ENCODE results near the gene NDUFS3.
"Not testable (repeated sequence)": the region's sequence is repeated elsewhere in the genome, so short reads cannot be mapped to it uniquely, and the experiment has no call there.

NDUFS3 gene

GRCh38 chr11:47578524-47579494 is at the start of gene NDUFS3, which contains the start of gene KBTBD4:
Gene NDUFS3 (plus strand): TSS chr11:47579074. CDS start chr11:47579092, 18 bp downstream.
Gene KBTBD4 (minus strand): TSS chr11:47578970. CDS start chr11:47578951, 19 bp downstream.
- peak; percentile 78 to 79 for DNase-seq (ENCODE audit: extremely low read depth in 1 of 2, low read depth in 1 of 2)

GRCh38 chr11:47529951-47530350 is 48.9 kb upstream of the NDUFS3 start:
- no peak for DNase-seq (ENCODE audit: extremely low read depth in 1 of 2, low read depth in 1 of 2)

- not testable (repeated sequence) for DNase-seq (ENCODE audit: extremely low read depth in 1 of 2, low read depth in 1 of 2)
Measured at GRCh38 chr11:47530721-47531120, 48.2 kb upstream of the NDUFS3 start.

- DNase-seq (ENCODE audit: extremely low read depth in 1 of 2, low read depth in 1 of 2): no peak
Measured at GRCh38 chr11:47531666-47532065, 47.2 kb upstream of the NDUFS3 start.

- no peak for DNase-seq (ENCODE audit: extremely low read depth in 1 of 2, low read depth in 1 of 2)
Measured at GRCh38 chr11:47532597-47533213, 46.2 kb upstream of the NDUFS3 start.

GRCh38 chr11:47533690-47534151 is 45.2 kb upstream of the NDUFS3 start:
- DNase-seq (ENCODE audit: extremely low read depth in 1 of 2, low read depth in 1 of 2): no peak

GRCh38 chr11:47534704-47535251 is 44.1 kb upstream of the NDUFS3 start:
- DNase-seq (ENCODE audit: extremely low read depth in 1 of 2, low read depth in 1 of 2): no peak

GRCh38 chr11:47536915-47537314 is 42.0 kb upstream of the NDUFS3 start:
- no peak for DNase-seq (ENCODE audit: extremely low read depth in 1 of 2, low read depth in 1 of 2)

GRCh38 chr11:47538741-47539565 is 39.9 kb upstream of the NDUFS3 start:
- DNase-seq (ENCODE audit: extremely low read depth in 1 of 2, low read depth in 1 of 2): no peak

GRCh38 chr11:47539681-47540039 is 39.2 kb upstream of the NDUFS3 start:
- DNase-seq (ENCODE audit: extremely low read depth in 1 of 2, low read depth in 1 of 2): no peak

GRCh38 chr11:47541070-47541469 is 37.8 kb upstream of the NDUFS3 start:
- no peak for DNase-seq (ENCODE audit: extremely low read depth in 1 of 2, low read depth in 1 of 2)

- no peak for DNase-seq (ENCODE audit: extremely low read depth in 1 of 2, low read depth in 1 of 2)
Measured at GRCh38 chr11:47545298-47545697, 33.6 kb upstream of the NDUFS3 start.

- DNase-seq (ENCODE audit: extremely low read depth in 1 of 2, low read depth in 1 of 2): not testable (repeated sequence)
Measured at GRCh38 chr11:47546274-47546673, 32.6 kb upstream of the NDUFS3 start.

- DNase-seq (ENCODE audit: extremely low read depth in 1 of 2, low read depth in 1 of 2): no peak
Measured at GRCh38 chr11:47550288-47551047, 28.4 kb upstream of the NDUFS3 start.

GRCh38 chr11:47551086-47551485 is 27.8 kb upstream of the NDUFS3 start:
- no peak for DNase-seq (ENCODE audit: extremely low read depth in 1 of 2, low read depth in 1 of 2)

GRCh38 chr11:47552056-47552565 is 26.8 kb upstream of the NDUFS3 start:
- no peak for DNase-seq (ENCODE audit: extremely low read depth in 1 of 2, low read depth in 1 of 2)

GRCh38 chr11:47552566-47553405 is 26.1 kb upstream of the NDUFS3 start, which contains the start of gene CELF1:
Gene CELF1 (minus strand): TSS chr11:47553132. CDS start chr11:47499523, 53,609 bp downstream.
- peak; percentile 86 to 90 for DNase-seq (ENCODE audit: extremely low read depth in 1 of 2, low read depth in 1 of 2)

GRCh38 chr11:47553406-47553743 is 25.5 kb upstream of the NDUFS3 start:
- no peak for DNase-seq (ENCODE audit: extremely low read depth in 1 of 2, low read depth in 1 of 2)

GRCh38 chr11:47557004-47557403 is 21.9 kb upstream of the NDUFS3 start:
- not testable (repeated sequence) for DNase-seq (ENCODE audit: extremely low read depth in 1 of 2, low read depth in 1 of 2)
